Dermis blood vessel endothelial cell (primary cell): ENCODE measurements around the gene ARSB. TPM values are rescaled to one million over a fixed set of nuclear protein-coding genes. Genes with fewer than 3 reads are reported as not detected.
"Not testable (repeated sequence)": the region's sequence is repeated elsewhere in the genome, so short reads cannot be mapped to it uniquely, and the experiment has no call there.

Experiments
- DNase-seq: peaks from one replicate; pipeline ENCODE4 v3.0.0; 2010
- total RNA-seq: library from RNA; depleted of rRNA; stranded (reverse); fragments of >200 nt; gene quantifications from 2 replicates; pipeline ENCODE4 v1.2.3, GENCODE V29; 2014

The ARSB gene
- total RNA-seq, 1 donor from 2014 or later: 15.7 TPM

GRCh38 chr5:78896132-78896531 is 89.0 kb downstream of the ARSB start:
- DNase-seq: peak; percentile 60

- no peak for DNase-seq
Measured at GRCh38 chr5:78895616-78896015, 89.5 kb downstream of the ARSB start.

DNA sequence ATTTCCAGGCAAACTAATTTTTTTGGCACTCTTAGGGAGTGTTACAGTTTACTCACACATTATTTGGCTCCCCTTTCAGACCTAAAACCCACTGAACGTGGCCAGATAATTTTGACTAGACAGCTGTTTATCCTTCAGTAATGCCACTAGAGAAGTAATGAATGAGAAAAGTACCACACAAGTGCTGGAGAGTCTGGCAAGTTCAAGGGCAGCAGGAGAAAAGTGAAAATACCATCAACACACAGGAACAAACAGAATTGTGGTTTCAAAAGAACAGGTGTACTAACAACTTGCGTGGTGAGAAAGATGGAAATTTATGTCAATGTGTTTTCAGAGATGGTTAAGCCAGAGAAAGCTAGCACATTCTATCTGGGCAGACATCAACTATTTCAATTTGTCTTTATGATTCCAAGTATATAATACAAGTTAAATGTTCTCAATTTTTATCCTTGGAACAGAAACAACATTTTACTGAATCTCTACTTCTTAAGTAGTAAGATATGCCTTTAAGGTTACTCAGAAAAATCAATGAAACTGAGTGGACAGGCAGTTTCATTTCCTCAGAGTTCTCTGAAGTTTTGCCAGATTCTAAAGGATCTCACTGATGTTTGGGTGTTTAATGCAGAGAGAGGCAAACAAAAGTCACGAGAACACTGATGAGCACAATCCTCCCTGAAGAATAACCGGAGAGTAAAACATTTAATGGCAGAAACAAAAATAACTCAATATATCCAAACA is 91.0 kb downstream of the ARSB start:
- DNase-seq: no peak

DNA sequence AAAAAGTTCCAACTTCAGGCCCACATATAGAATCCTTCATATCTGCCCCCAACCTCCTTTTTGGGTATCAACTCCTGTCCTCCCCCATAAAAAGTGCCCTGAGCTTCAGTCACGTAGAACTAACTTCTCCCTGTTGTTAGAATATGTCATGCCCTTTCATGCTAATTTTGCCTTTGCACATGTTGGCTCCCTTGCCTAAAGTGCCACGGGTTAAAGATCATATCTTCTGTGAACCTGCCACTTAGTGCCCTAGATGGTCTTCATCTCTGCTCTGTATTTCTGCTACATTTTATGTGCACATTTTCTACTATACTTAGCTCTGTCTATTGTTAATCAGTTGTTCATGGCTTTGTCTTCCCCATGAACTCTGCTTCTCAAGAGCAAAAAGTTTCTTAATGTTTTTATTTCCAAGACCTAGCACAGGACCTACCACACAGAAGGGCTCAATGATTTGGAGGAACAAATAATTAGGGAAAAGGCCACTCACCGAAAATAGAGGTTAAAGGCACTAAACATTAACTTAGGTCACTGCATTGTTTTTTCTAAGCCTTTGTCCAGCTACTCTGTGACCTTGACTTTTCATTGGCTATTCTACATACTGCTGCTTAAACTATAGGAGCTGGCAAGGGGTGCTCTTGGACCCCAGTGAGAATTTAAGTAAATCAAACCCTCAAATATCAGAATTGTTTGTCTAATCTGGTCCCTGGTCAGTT is 94.3 kb downstream of the ARSB start:
- DNase-seq: no peak

DNA sequence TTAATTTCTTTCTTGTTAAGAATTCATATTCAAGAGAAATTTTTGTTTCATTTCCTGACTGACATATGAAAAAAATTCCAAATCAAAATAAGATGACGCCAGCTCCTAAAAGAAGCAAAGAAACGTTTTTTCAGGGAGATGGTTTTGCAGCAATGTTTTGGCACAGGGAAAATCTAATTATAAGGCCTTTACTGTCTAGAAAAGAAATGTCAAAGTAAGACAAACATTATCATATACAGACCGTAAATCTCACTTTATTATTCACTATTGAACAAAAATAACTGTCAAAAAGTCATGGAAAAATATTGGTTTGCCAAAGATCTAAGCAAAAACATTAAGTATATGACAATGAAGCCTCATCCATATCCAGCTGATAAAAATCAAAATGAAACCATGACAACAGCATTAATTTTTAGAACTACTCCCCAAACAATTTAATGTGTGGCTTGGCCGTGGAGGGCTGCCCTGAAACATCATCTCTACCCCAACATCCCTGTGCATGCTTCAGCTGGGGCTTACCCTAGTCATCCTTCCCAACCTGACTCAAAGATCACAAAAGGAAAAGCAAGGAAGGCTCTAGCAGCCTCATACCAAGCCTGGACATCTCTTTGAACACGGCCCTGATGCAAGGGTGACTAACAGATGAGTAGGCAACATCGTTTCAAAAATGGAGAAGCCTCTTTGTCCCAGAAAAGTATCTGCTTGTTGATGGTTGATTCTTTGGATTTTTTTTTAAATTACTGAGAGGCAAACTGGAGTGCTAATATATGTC is 95.6 kb downstream of the ARSB start:
- DNase-seq: no peak

- no peak for DNase-seq
Measured at GRCh38 chr5:78888580-78889368, 96.3 kb downstream of the ARSB start.

GRCh38 chr5:78887384-78888118 is 97.6 kb downstream of the ARSB start:
- no peak for DNase-seq

GRCh38 chr5:78886341-78887230 is 98.5 kb downstream of the ARSB start:
- DNase-seq: peak; percentile 49

- no peak for DNase-seq
Measured at GRCh38 chr5:78881884-78882283, 103.2 kb downstream of the ARSB start.

DNA sequence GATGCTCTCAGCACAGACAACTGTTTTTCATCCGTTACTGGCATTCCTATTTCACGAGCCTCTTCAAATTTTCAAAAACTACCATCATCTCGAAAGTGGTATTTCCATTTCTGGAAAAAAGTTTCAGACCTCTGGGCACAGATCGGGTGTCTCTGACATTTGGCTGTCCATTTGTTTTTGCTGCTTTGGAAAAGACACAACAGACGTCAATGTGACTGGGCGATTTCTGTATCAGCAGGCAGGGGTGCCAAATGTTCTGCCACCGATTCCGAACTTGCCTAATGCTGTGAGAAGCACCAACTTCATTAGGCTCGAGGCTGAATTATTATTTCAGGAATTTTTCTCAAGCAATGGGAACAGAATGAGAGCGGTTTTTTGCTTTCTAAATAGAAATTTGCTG is 105.6 kb downstream of the ARSB start:
- DNase-seq: no peak

GRCh38 chr5:78866076-78866475 is 119.0 kb downstream of the ARSB start:
- not testable (repeated sequence) for DNase-seq

DNA sequence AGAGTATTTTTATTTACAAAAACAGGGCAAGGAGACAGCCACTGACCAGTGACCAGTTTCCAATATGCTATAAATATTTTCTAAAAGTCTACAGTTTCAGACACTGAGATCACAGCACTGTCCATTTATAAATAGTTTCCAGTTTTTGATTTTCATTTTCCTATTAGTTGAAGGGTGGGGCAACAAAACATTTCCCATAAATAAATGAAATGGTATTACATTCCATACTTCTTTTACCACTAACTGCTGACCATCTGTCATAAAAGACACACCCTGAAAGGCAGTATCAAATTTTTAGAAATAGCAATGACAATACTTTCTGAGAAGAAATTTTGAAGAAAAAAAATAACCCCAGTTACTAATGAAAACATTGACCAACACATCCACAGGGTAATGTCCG is 126.7 kb downstream of the ARSB start:
- no peak for DNase-seq

DNA sequence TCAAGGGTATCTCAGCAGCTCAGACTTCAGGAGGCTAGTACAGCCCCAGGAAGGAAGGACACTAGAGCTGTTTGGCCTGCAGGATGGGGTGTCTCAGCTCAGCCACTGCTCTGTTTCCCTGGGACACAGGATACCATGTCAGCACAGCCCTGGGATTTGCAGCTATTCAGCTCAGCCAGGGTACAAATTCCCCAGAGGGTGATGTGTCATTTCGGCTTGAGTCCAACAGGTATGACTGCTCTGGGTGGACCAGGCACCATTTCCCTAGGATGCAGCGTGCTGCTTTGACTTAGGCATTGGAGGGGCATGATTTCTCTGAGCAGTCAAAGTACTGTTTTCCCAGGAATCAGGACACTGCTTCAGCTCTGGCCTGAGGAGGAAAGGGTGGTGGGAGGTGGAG is 130.1 kb downstream of the ARSB start:
- no peak for DNase-seq

- not testable (repeated sequence) for DNase-seq
Measured at GRCh38 chr5:78851891-78852290, 133.2 kb downstream of the ARSB start.

- DNase-seq: no peak
Measured at GRCh38 chr5:78845470-78845869, 139.6 kb downstream of the ARSB start.

GRCh38 chr5:78843436-78843835 is 141.7 kb downstream of the ARSB start:
- DNase-seq: no peak

GRCh38 chr5:78841767-78842166 is 143.3 kb downstream of the ARSB start:
- DNase-seq: peak; percentile 70

DNA sequence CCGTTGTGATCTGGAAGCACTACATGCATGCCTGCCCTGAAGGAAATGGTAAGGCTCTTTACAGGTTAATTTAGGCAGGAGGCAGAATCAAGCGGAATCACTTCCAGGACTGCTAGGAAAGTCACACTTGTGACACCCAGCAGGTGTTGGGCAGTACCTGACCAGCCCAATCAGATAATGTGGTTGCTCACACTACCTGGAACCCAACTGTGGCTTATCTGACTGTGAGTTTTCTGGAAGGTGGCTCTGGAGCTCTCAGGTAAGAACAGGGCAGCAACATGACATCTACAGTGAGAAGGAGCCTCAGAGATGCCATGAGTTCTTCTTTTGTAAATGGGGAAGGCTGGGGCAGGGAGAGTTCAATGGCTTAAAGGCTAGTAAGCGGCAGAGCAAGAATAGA is 146.4 kb downstream of the ARSB start:
- no peak for DNase-seq

GRCh38 chr5:78837836-78838235 is 147.3 kb downstream of the ARSB start:
- DNase-seq: no peak

- DNase-seq: no peak
Measured at GRCh38 chr5:78835176-78835575, 149.9 kb downstream of the ARSB start.

DNA sequence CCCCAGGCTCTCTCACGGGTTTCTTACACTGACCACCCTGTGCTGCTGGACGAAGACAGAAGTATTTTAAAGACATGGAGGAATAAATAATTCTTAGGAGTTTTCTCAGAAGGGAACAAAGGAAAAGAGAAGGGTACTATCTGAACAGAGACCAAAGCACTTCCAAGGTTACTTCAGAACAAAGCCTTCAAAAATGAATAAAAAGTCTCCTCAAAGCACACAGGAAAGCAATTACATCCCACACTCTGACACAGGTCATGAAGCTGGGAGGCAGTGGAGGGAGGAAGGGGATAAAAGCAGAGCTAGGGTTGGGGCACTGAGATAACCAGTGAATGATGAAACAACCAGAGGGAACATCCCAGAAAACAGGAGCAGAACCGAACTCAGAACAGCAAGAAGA is 151.8 kb downstream of the ARSB start:
- no peak for DNase-seq
